CD14-positive monocyte (primary cell): ENCODE data around the gene ISCA2. TPM values are rescaled to one million over a fixed set of nuclear protein-coding genes. Genes with fewer than 3 reads are reported as not detected.
A peak's percentile ranks its signal among the peaks of the same experiment; 100 is the strongest.

ENCODE experiments used
- DNase-seq, 3 donors: peaks; one replicate each; pipeline ENCODE4 v3.0.0-alpha.2; 2011 to 2022
- H2AFZ ChIP-seq: 2 replicates; pipeline ENCODE4 v1.6.0; 2012; ENCODE audit warnings: mild to moderate bottlenecking, low read depth, low read length, inconsistent platforms; ENCODE audit not compliant: insufficient read depth, poor library complexity, severe bottlenecking
- H3K27ac ChIP-seq, 2 donors: 1 replicate in 1 of 2; 2 replicates in 1 of 2; pipeline ENCODE4 v1.5.1; 2012 to 2013; ENCODE audit warnings: low read length in 2 of 2, control low read depth in 1 of 2, inconsistent platforms in 1 of 2, low read depth in 1 of 2, mild to moderate bottlenecking in 1 of 2
- H3K27me3 ChIP-seq, 2 donors: one replicate each; pipeline versions ENCODE4 v1.6.0 to v1.6.1; 2011 to 2013; ENCODE audit warnings: low read length in 2 of 2; ENCODE audit not compliant: control insufficient read depth in 2 of 2, insufficient read depth in 2 of 2
- H3K36me3 ChIP-seq, 2 donors: replicated peaks in 1 of 2; 1 replicate in 1 of 2; 2 replicates in 1 of 2; pipeline versions ENCODE4 v1.5.1 to v1.6.1; 2012 to 2013; ENCODE audit warnings: low read length in 2 of 2, control low read depth in 1 of 2, inconsistent platforms in 1 of 2, mild to moderate bottlenecking in 1 of 2; ENCODE audit not compliant: insufficient read depth in 2 of 2, control insufficient read depth in 1 of 2
- H3K4me1 ChIP-seq, 2 donors: 1 replicate in 1 of 2; 2 replicates in 1 of 2; pipeline versions ENCODE4 v1.5.1 to v1.6.1; 2012 to 2013; ENCODE audit warnings: low read length in 2 of 2, control low read depth in 1 of 2, inconsistent platforms in 1 of 2, mild to moderate bottlenecking in 1 of 2, moderate library complexity in 1 of 2; ENCODE audit not compliant: insufficient read depth in 2 of 2, control insufficient read depth in 1 of 2
- H3K4me2 ChIP-seq: replicated peaks from 2 replicates; pipeline ENCODE3; 2012; ENCODE audit warnings: low read length, moderate library complexity, mild to moderate bottlenecking; ENCODE audit not compliant: poor library complexity, severe bottlenecking; ENCODE audit errors: extremely low read depth
- H3K4me3 ChIP-seq, 3 experiments: fragments of 200-600 bp in 1 of 3; sonication (generic) in 1 of 3; replicated peaks in 1 of 3; 1 replicate in 2 of 3; 2 replicates in 1 of 3; pipeline ENCODE4 v1.5.1; 2011 to 2013; ENCODE audit warnings: low read length in 3 of 3, mild to moderate bottlenecking in 3 of 3, control low read depth in 2 of 3, low read depth in 2 of 3, inconsistent platforms in 1 of 3, moderate library complexity in 1 of 3
- H3K79me2 ChIP-seq: 2 replicates; pipeline ENCODE4 v1.6.0; 2012; ENCODE audit warnings: mild to moderate bottlenecking, control low read depth, inconsistent platforms, low read length, moderate library complexity; ENCODE audit not compliant: insufficient read depth
- H3K9ac ChIP-seq: 2 replicates; pipeline ENCODE4 v1.6.0; 2017; ENCODE audit warnings: low read length, mild to moderate bottlenecking; ENCODE audit not compliant: insufficient read depth, poor library complexity, severe bottlenecking
- H3K9me3 ChIP-seq, 2 donors: replicated peaks in 1 of 2; 1 replicate in 1 of 2; 2 replicates in 1 of 2; pipeline versions ENCODE4 v1.5.1 to v1.6.1; 2012 to 2013; ENCODE audit warnings: low read length in 2 of 2, control low read depth in 1 of 2; ENCODE audit not compliant: control insufficient read depth in 1 of 2, insufficient read depth in 1 of 2
- H4K20me1 ChIP-seq: 2 replicates; pipeline ENCODE4 v1.6.0; 2012; ENCODE audit warnings: mild to moderate bottlenecking, low read length, control low read depth, moderate library complexity; ENCODE audit not compliant: insufficient read depth
- H3K27ac Mint-ChIP-seq, 7 donors: one replicate each; pipeline ENCODE4 v1.8.0; 2020; ENCODE audit warnings: mild to moderate bottlenecking in 7 of 7, mixed read lengths in 7 of 7, moderate library complexity in 6 of 7, inconsistent platforms in 2 of 7
- H3K27me3 Mint-ChIP-seq, 3 donors: one replicate each; pipeline ENCODE4 v1.8.0; 2021 to 2022; ENCODE audit warnings: low read depth in 3 of 3, mild to moderate bottlenecking in 3 of 3, mixed read lengths in 3 of 3, moderate library complexity in 3 of 3, inconsistent platforms in 1 of 3
- H3K36me3 Mint-ChIP-seq, 2 donors: one replicate each; pipeline ENCODE4 v1.8.0; 2020; ENCODE audit warnings: mixed read lengths in 2 of 2, inconsistent platforms in 1 of 2, mild to moderate bottlenecking in 1 of 2
- H3K4me1 Mint-ChIP-seq: one replicate; pipeline ENCODE4 v1.8.0; 2020; ENCODE audit warnings: mild to moderate bottlenecking, mixed read lengths
- H3K4me3 Mint-ChIP-seq, 2 donors: one replicate each; pipeline ENCODE4 v1.8.0; 2020; ENCODE audit warnings: mild to moderate bottlenecking in 2 of 2, mixed read lengths in 2 of 2, moderate library complexity in 1 of 2
- H3K9me3 Mint-ChIP-seq, 7 donors: one replicate each; pipeline ENCODE4 v1.8.0; 2020 to 2022; ENCODE audit warnings: mixed read lengths in 7 of 7, mild to moderate bottlenecking in 6 of 7, moderate library complexity in 6 of 7, inconsistent platforms in 2 of 7
- CTCF ChIP-seq: fragments of 200-600 bp; IDR thresholded peaks from one replicate; pipeline ENCODE4 v1.8.0; 2022; ENCODE audit warnings: antibody characterized with exemption, mild to moderate bottlenecking
- WGBS: methylation state at CpG from one replicate; pipeline ENCODE4 v1.1.5; 2013; ENCODE audit warnings: missing lambda C conversion rate; ENCODE audit not compliant: insufficient coverage; 5-methylcytosine and 5-hydroxymethylcytosine counted together
- intact Hi-C, 2 donors: fragments of 100-400 bp; cut with micrococcal nuclease; formaldehyde crosslinking; loops; one replicate each; pipeline versions ENCODE4 v1.15.0 to v1.15.1; 2023
- polyA plus RNA-seq, 3 donors: library from polyadenylated mRNA; depleted of rRNA in 1 of 3; unstranded in 2 of 3; stranded (reverse) in 1 of 3; fragments of 300-500 nt in 2 of 3; fragments of >200 nt in 1 of 3; fragmentation: Illumina TruSeq in 2 of 3; gene quantifications; 1 replicate in 2 of 3; 2 replicates in 1 of 3; pipeline ENCODE4 v1.2.3, GENCODE V29; 2012 to 2021

ISCA2 gene
- polyA plus RNA-seq, 3 donors = 6.1 to 61.7 (median 55.9) TPM

GRCh38 chr14:74511966-74512830 lies 18.6 kb downstream of the ISCA2 start:
- H4K20me1 ChIP-seq = no peaks in the 10 kb centered on the region
- WGBS = 49% methylated on average over 4 of the region's 10 CpGs
- no peaks in the 10 kb centered on the region for H3K36me3 ChIP-seq
- no peak overlapping the region for H3K9ac ChIP-seq
- Mint-ChIP-seq H3K36me3 (no peaks in the 10 kb centered on the region), H3K27ac (peak overlapping the region in 2 of 7 donors; percentile 45 to 50), H3K4me3 (no peak overlapping the region), H3K27me3 (peaks cover 0 to 3% (median 1%) of the 10 kb centered on the region in 3 donors), H3K4me1 (peaks cover 29% of the 10 kb centered on the region), H3K9me3 (peaks cover 0 to 2% (median 0%) of the 10 kb centered on the region in 7 donors)
- peaks cover 20 to 30% of the 10 kb centered on the region in 2 donors for H3K4me1 ChIP-seq
- no peaks in the 10 kb centered on the region for H3K9me3 ChIP-seq
- DNase-seq = no peak
- H2AFZ ChIP-seq = no peak overlapping the region
- no peak overlapping the region for H3K27ac ChIP-seq
- H3K79me2 ChIP-seq = no peaks in the 10 kb centered on the region
- no peaks in the 10 kb centered on the region for H3K27me3 ChIP-seq
- no peak overlapping the region for H3K4me3 ChIP-seq
- no peak for TF ChIP-seq CTCF
- intact Hi-C loops = no loop called here
- H3K4me2 ChIP-seq = no peak overlapping the region

GRCh38 chr14:74514471-74514941 lies 20.9 kb downstream of the ISCA2 start:
- 0% methylated on average over 12 of the region's 13 CpGs for WGBS

More at GRCh38 chr14:74514471-74514941, 20.9 kb downstream of the ISCA2 start:
- Histone ChIP-seq H3K27ac (peak overlapping the region; percentile 34 to 80), H3K79me2 (no peaks in the 10 kb centered on the region), H3K27me3 (no peaks in the 10 kb centered on the region), H3K4me2 (peak overlapping the region; percentile 70), H3K9ac (peak overlapping the region; percentile 58), H3K36me3 (no peaks in the 10 kb centered on the region), H2AFZ (peak overlapping the region; percentile 71), H3K4me1 (peaks cover 20 to 30% of the 10 kb centered on the region in 2 donors), H3K9me3 (no peaks in the 10 kb centered on the region), H3K4me3 (peak overlapping the region; percentile 19 to 66 (median 31)), H4K20me1 (no peaks in the 10 kb centered on the region)
- peak; percentile 51 to 72 (median 53) for DNase-seq
- intact Hi-C loops = no loop called here
- H3K27me3 Mint-ChIP-seq = peaks cover 3 to 6% (median 4%) of the 10 kb centered on the region in 3 donors
- no peak for TF ChIP-seq CTCF
- H3K9me3 Mint-ChIP-seq = peaks cover 0 to 2% (median 0%) of the 10 kb centered on the region in 7 donors
- no peaks in the 10 kb centered on the region for H3K36me3 Mint-ChIP-seq
- peak overlapping the region; percentile 65 to 95 (median 86) for H3K27ac Mint-ChIP-seq
- peak overlapping the region; percentile 79 to 87 for H3K4me3 Mint-ChIP-seq
- peaks cover 28% of the 10 kb centered on the region for H3K4me1 Mint-ChIP-seq
